HG02943 (cell line): Measurements from ENCODE around the gene AOX1.
"Not testable (repeated sequence)": the region's sequence is repeated elsewhere in the genome, so short reads cannot be mapped to it uniquely, and the experiment has no call there.

ENCODE experiments used
- ATAC-seq: cut with Tn5 transposase; IDR thresholded peaks from one replicate; pipeline ENCODE4 v1.9.1; 2021; ENCODE audit warnings: mild to moderate bottlenecking, low read depth, moderate library complexity; ENCODE audit not compliant: unreplicated experiment

Gene AOX1

DNA sequence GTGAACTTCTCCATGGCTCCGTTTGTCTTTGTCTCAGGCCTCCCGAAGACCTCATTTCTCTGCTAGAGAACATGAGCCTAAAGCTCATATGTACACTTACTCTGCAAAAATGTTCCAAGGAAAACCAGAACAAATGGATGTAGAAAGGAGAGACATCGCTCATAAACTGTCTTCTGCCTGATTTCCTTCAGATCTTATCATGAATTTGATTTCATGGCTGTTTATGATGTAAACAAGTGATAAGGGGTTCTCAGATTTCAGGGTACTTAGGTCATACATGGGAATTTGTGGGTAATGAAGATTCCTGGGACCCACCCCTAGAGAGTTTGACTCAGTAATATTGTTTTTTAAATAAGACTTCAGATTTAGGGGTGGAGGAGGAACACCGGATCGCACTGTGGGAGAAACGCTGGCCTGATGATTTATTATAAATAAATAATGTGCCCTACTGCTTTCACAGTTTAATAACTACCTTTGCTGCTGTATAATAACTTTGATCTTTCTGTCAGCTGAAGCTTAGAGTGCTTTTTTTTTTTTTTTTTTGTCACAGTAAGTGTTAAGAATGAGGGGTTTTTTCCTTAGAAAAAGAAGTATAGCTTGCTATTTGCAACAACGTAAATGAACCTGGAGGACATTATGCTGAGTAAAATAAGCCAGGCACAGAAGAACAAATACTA is 14.9 kb downstream of the AOX1 start:
- ATAC-seq, result no peak

DNA sequence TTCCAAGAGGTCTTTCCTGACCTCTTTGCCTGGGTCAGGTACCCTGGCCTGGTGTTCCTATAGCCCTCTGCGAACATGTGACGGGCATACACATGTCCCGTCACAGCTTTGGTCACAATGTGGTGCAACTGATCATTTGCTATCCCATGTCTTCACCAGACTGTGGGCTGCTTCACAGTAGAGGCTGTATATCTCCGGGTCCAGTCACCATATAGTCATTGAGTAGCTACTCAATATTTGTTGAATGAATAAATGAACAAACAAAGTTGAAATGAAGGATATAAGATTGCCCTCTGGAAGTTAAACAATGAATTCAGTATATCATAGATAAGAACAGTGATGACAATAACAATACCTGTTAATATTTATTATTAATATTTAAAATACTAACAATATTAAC is 16.8 kb downstream of the AOX1 start:
- ATAC-seq, result no peak

DNA sequence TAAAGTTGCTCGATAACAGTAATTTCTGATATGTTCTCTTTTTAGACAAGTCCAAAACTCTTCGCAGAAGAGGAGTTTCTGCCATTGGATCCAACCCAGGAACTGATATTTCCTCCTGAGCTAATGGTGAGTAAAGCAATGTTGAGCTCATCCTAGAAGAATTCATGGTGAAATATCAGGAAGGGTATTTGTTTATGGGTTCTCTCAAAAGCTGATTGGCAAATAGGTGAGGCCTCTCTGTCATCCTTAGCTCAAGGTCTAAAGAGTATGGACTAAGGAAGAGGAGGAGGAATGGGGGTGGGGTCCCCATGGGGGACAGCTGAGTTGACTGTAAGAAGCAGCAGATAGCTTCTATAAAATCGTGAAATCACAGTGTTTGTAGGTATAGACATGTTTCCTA is 18.2 kb downstream of the AOX1 start:
- no peak for ATAC-seq

DNA sequence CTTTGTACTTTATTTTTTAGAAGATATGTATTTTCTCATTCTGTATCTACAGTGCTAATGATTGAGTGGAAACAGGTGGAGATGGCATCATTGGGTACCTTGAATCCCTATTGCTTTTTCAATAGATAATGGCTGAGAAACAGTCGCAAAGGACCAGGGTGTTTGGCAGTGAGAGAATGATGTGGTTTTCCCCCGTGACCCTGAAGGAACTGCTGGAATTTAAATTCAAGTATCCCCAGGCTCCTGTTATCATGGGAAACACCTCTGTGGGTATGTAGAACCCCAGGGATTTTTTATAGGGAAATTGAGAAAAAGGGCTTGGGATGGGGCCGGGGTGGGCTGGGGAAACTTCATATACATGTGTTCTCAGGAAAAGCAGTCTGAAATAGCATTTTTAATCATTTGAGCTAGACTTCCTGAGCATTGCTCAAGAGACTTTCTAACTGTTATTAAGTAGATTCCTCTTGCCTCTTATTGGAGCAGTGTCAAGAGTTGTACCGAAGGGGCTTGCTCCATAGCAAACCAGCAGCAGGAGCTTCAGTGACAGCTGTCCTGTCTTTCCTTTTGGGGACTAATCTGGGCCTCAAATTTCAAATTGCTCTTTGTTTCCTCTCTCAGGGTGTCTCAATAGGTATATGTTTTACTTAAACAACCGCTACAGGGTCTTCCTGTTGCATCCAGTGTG is 18.9 kb downstream of the AOX1 start:
- no peak for ATAC-seq

DNA sequence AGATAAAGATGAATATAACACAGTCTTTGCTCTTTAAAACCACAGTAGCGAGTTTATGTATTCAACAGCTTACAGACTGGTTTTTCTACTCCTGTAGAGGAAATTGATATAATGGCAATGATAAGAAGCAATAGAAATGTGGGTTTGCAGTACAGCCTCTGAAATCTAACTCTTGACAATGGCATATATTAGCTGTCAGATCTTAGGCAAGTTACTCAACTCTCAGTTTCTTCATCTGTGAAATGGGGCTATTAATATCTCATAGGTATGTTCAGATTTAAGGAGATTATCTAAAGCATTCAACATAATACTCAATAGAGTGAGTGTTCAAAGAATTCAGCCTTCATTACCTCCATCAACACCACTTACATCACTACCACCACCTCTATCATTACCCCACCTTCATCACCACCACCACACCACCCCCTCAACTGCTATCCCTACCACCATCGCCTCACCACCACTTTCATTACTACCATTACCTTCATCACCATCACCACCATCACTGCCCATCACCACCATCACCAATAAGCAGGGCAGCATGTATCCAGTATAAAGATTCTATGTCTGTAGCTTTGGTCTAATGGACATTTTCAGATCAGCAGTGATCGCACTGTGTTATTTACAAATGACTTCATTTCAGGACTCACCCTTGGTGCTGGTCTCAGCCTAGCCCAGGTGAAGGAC is 22.7 kb downstream of the AOX1 start:
- ATAC-seq, result no peak

DNA sequence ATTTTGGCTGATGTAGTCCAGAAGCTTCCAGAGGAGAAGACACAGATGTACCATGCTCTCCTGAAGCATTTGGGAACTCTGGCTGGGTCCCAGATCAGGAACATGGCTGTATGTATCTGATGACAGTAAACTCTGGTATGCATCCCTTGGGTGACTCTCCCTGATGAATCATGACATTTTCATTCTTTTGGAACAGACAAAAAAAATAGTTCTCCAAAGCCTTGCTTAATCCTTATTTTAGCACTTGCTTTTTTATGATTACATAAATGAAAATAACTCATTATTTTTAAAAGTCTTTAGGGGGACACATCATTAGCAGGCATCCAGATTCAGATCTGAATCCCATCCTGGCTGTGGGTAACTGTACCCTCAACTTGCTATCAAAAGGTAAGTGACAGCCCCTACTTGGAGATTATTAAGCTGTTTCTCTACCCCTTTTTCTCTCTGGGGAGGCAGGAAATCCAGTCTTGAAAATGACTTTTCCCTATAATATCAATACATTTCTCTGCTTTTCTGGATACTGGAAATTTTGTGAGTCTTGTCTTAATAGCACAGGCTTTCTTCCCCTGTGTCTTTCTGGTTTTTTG is 23.3 kb downstream of the AOX1 start:
- no peak for ATAC-seq

DNA sequence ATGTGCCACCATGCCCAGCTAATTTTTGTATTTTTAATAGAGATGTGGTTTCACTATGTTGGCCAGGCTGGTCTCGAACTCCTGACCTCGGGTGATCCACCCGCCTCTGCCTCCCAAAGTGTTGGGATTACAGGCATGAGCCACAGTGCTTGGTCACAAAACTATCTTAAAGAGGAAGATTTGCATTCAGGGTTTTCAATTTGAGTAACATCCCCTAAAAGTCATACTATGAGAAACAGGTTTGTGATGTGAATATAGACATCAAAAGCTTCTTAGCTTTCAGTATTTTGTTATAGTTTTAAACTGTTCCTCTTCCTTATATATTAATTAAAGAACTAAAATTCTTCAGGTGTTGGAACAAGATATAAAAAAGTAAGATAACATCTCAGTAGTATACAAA is 24.4 kb downstream of the AOX1 start:
- ATAC-seq, result not testable (repeated sequence)

DNA sequence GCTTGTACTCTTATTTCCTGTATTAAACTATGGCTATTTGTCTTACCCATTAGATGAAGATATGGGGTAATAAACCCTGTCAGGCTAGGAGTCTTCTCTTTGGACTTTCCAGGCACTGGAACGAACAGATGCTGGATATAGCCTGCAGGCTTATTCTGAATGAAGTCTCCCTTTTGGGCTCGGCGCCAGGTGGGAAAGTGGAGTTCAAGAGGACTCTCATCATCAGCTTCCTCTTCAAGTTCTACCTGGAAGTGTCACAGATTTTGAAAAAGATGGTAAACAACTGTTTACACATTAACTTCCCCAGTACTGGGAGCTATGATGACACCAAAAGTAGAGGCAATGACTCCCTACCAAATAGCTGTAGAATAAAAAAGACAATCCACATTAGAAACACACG is 27.9 kb downstream of the AOX1 start:
- no peak for ATAC-seq

DNA sequence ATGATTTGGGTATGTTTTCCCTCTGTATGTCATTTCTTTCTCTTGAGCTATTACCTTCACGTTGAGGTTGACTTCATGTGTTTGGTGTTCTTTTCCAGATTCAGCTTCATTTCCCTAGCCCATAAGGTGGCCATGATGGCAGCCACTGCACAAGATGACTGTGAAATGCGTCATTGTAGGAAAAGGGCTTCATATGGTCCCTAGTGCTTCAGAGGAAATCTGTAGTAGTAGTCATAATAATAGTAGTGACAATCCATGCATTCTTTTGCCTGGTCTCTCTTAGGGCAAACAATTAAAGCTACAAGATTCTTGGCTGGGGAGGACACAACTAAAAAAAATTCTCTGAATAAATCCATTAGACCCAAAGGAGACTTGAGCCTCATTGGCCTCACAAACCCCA is 28.4 kb downstream of the AOX1 start:
- ATAC-seq, result no peak

DNA sequence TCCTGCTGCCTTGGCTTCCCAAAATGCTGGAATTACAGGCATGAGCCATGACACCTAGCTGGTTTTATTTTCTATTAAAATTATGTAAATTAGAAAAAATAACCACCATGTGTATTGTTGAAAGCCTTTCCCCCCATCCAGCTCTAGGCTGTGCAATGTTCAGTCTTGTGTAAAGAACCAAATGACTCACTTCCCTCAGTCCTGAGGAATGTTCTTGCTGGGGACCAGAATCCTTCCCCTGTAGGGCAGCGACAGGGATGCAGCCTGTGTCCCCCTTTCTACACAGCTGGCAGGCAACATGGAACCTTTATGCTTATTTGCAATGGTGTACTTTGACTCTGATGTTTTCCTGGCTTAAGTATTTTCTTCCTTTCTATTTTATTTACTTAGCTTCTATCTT is 29.4 kb downstream of the AOX1 start:
- ATAC-seq, result no peak

DNA sequence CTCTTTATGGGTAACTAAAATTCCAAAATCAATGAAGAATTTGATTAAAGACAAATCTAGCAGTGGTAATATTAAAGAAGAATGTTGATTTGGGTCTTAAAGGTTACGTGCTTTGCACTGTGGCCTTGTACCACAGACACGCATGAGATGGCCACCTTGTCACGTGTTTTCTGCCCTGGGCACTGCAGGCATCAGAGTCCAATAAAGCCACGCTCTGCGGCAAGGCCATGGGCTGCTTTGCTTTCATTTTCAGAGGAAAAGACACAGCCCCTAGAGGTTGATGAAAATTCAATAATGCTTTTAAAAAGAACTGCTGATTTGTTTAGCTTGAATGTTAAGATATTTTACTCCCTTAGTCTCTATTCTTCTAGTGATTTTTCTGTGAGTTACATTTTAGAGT is 30.4 kb downstream of the AOX1 start:
- no peak for ATAC-seq

DNA sequence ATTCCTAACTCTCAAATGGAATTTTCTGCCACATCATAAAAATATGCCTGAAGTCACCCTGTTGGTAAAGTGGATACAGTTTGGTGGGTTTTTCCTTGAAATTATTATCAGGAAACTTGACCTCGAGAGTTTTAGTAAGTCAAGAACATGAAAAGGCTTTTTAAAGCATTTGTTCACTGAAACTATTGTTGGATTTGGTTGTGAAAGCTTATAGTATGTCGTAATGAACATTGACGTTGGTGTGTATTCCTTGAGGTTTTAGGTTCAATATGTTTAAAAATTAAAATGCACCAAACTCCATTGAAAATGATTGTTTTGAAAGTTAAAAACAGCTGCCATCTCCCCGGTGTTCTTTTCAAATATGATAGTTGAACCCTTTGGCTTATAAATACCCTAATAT is 30.8 kb downstream of the AOX1 start:
- ATAC-seq, result no peak

DNA sequence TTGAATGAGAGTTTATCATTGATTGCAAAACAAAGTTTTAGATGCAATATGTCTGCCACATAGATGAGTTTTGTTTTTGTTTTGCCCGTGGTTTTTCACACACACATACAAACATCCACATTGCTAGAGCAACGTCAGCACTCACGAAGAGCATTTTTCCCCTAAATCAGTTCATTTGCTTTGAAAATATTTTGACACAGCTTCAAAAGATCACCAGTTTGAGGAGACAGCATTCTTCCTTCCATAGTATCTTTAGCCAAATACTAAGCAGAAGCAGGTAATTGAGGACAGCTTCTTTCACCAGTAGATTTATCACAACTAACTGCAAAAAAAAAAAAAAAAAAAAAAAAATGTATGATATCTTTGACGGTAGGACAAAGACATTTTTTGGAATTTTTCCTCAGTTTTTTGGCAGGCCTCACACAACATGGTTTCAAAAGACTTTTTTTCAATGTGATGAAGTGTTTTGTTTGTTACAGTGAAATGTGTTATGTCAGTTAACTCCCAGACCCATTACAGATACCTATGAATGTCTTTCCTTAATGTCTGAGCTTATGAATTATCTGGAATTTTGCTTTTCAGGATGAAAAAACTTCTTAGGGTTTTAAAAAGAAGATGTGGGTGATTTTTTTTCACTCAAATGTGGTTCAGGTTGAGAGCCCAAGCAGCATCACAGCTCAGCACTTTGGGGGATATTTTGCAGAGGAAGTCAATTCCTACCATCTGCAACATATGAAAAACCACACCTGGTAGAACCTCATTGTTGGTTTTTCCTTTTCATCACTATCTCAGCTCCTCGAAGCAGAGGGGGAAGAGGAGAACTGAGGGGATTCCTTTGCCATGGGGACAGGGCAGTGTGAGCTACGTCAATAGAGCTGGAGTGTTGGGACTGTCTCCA is 31.6 kb downstream of the AOX1 start:
- ATAC-seq, result no peak

DNA sequence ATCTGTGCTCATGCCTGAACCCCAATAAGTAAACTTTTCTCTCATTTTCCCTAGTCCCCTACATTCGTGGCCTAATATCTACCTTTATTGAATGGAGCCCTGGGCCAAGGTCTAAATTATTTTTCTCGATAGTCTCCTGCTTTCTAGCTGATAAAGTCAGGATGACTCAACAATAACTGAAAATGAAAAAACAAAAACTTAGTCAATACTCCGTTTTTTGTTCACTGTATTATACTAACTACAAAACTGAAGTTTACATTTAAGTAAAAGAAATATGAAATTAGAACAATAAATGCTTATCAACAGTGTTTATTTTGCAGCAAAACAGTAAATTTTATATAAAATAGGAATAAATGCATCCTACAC is 32.2 kb downstream of the AOX1 start:
- no peak for ATAC-seq

DNA sequence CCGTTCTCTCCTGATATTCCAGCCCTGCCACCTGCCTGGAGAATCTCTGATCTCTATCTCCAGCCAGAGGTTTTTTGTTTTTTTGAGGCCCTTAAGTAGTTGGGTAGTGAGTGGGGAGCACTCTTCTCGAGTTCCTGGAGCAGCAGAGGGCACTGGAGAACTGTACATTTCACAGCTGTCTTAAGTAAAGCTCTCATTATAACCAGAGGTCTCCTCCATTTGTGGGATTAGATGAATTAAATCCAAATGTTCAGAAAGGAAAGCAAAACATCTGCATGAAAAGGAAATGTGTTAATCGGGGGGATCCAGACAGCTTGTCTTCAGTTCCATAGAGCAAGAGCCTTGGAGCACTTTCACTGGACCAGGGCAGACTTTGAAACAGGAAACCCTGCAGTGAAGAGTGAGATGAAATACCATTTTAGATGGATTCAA is 32.8 kb downstream of the AOX1 start:
- ATAC-seq, result no peak

DNA sequence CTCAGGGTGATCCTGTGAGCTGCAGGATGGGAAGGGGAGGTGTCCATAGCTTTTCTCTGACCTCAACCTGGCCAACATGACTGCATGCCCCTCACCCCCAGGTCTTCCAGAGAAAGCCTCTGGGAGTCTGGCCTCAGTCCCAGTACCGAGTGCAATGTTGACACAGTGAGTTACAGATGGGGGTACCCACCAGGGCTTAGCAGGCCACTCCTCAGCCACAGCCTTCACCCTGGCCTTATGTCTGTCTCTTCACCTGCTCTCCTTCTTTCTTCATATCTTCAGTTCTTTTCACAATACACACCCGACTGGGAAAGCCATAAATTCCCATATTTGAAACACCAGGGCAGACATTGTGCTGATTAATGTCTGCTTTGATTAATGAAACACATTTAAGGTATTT is 33.5 kb downstream of the AOX1 start:
- no peak for ATAC-seq

DNA sequence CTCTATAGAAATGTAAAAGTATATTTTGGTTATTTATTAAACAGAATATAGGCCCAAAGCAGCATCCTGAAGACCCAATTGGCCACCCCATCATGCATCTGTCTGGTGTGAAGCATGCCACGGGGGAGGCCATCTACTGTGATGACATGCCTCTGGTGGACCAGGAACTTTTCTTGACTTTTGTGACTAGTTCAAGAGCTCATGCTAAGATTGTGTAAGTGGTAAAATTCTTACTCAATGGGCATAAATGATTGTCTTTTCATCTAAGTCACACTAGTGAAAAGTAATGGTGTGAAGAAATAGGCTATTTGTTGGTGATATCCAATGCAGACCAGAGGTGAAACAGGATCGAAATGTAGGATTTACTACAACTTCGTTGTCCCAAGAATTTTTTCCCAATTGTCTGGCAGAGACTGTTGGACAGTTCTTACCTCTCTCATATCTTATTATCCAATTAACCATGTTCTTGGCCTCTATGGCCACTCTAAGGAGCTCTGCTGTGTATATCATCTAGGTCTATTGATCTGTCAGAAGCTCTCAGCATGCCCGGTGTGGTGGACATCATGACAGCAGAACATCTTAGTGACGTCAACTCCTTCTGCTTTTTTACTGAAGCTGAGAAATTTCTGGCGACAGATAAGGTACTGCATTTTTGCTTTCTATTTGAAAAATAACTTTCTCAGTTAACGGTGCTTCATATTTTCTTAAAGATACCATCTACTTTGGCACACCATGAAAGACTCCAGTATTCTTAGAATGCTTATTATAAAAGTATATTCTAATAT is 35.0 kb downstream of the AOX1 start:
- no peak for ATAC-seq

DNA sequence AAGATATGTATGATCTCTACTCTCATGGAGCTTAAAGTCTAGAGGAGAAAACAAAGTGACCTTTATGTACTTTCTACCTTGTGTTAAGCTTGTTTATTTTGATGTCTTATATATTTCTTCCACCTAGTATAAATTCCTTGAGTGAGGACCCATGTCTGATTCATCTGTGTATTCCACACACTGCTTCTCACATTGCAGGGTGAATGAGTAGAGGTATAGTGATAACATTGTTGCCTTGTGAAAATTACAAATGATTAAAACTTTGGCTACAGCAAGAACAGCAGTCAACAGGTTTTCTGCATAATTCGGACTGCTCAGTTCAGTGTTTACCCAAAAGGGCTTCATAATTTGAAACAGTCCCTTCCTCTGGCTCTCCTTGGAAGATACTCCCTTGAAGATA is 36.3 kb downstream of the AOX1 start:
- no peak for ATAC-seq

DNA sequence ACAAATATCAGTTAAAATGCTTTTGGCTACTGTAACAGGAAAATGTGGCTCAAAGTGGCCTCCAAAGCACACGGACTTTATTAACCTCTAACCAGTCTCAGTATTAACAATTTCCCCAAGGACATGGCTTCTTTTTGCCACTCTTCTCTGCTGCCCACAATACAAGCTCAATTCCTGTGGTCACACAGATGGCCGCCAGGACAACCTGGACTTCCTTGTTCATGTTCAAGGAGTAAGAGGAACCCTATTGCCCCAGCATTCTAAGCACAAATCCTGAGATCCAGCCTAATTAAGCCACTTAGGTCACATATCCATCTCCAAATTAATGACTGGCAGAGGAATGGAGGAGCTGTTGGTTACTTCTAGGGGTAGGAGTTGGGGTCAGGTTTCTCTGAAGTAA is 38.2 kb downstream of the AOX1 start:
- ATAC-seq, result no peak

DNA sequence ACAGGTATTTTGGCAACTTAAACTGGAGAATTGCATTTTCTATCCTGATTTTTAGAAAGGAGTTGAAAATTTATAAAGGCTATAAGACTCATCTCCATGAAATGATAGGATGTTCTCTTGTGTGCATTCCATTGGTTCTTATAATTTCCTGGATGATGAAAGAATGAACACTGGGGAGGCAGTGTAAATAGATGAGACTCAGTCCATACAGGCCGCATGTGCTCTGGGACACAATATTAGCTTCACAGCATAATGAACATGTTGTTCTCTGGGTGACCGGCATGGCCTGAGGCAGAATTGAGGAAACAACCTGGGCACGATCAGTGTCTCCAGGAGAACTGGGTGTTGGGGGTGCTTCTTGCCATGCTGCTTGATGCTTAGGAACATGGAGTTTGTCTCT is 38.8 kb downstream of the AOX1 start:
- no peak for ATAC-seq
